Neutrophil (primary cell): Measurements from ENCODE around the gene SPG7.

ENCODE experiments used
- H3K27ac ChIP-seq: fragments of 200-600 bp; sonication (generic); 2 replicates; pipeline ENCODE4 v1.5.1; 2016; ENCODE audit warnings: mild to moderate bottlenecking, moderate library complexity
- H3K27me3 ChIP-seq: fragments of 200-600 bp; sonication (generic); 2 replicates; pipeline ENCODE4 v1.6.0; 2016; ENCODE audit warnings: mild to moderate bottlenecking
- H3K36me3 ChIP-seq: fragments of 200-600 bp; sonication (generic); 2 replicates; pipeline ENCODE4 v1.5.1; 2017
- H3K4me1 ChIP-seq, 2 experiments: fragments of 200-600 bp in 1 of 2; sonication (generic) in 1 of 2; 1 replicate in 1 of 2; 2 replicates in 1 of 2; pipeline versions ENCODE4 v1.5.1 to v1.6.1; 2013 to 2016; ENCODE audit warnings: low read depth in 1 of 2, low read length in 1 of 2, mild to moderate bottlenecking in 1 of 2, moderate library complexity in 1 of 2; ENCODE audit not compliant: control insufficient read depth in 1 of 2, insufficient read depth in 1 of 2
- H3K4me3 ChIP-seq, 2 experiments: fragments of 200-600 bp in 1 of 2; sonication (generic) in 1 of 2; 1 replicate in 1 of 2; 2 replicates in 1 of 2; pipeline ENCODE4 v1.5.1; 2013 to 2016; ENCODE audit warnings: low read depth in 1 of 2, low read length in 1 of 2, mild to moderate bottlenecking in 1 of 2, moderate library complexity in 1 of 2
- H3K9me3 ChIP-seq: fragments of 200-600 bp; sonication (generic); 2 replicates; pipeline ENCODE4 v1.5.1; 2016
- CTCF ChIP-seq: fragments of 200-600 bp; sonication (generic); IDR thresholded peaks from 2 replicates; pipeline ENCODE4 v1.5.1; 2016; ENCODE audit warnings: antibody characterized with exemption

The SPG7 gene

DNA sequence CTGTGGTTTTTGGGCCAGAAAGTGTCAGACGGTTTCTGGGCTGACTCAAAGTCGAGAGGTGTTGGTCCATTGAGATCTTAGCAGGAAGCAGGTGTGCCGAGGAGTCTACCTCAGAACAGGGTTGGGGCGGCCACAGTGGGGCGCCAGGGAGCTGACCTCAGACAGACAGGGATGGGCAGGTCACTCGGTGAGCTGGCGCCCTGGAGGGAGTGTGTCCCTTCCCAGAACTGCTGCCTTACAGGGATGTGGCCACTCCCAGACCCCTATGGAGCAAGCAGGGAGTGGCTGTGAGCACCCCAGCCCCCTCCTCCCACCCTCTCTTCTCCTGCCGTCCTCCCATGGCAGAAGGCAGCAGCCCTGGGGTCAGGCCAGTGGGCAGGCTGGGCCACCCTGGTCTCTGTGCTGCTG is 91.3 kb downstream of the SPG7 start:
- Histone ChIP-seq H3K36me3 (no peaks in the 10 kb centered on the region), H3K9me3 (no peaks in the 10 kb centered on the region), H3K4me1 (no peaks in the 10 kb centered on the region), H3K4me3 (no peak overlapping the region), H3K27me3 (peaks cover 20% of the 10 kb centered on the region), H3K27ac (no peak overlapping the region)
- TF ChIP-seq CTCF, result no peak

DNA sequence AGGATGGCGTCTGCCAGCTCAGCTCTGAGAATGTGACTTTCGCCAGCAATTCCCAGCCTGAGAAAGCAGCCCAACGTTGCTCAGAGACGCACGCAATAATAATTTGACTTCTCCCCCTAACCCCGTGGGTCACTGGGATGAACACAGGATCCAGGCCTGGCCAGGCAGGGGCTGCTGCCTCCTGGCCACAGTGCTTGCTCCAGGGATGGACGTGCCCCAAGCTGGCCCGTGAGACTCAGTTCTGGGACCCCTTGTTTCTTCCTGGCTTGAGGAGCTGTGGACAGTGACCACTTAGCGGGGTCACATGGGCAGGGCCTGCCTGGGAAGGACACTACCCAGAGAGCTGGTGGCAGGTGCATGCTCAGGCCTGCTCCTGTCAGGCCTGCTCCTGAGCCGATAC is 91.7 kb downstream of the SPG7 start:
- no peaks in the 10 kb centered on the region for H3K36me3 ChIP-seq
- TF ChIP-seq CTCF, result no peak

GRCh38 chr16:89600427-89600826 is 92.2 kb downstream of the SPG7 start:
- Histone ChIP-seq H3K4me3 (no peak overlapping the region), H3K27ac (no peak overlapping the region), H3K9me3 (no peaks in the 10 kb centered on the region), H3K36me3 (no peaks in the 10 kb centered on the region), H3K4me1 (no peaks in the 10 kb centered on the region), H3K27me3 (peaks cover 20% of the 10 kb centered on the region)
- TF ChIP-seq CTCF, result no peak

More for the DNA sequence above, 91.7 kb downstream of the SPG7 start:
- Histone ChIP-seq H3K4me3 (no peak overlapping the region), H3K27ac (no peak overlapping the region), H3K9me3 (no peaks in the 10 kb centered on the region), H3K4me1 (no peaks in the 10 kb centered on the region), H3K27me3 (peaks cover 20% of the 10 kb centered on the region)

GRCh38 chr16:89600956-89601355 is 92.8 kb downstream of the SPG7 start:
- no peak for TF ChIP-seq CTCF
- peaks cover 20% of the 10 kb centered on the region for H3K27me3 ChIP-seq
- H3K36me3 ChIP-seq, result no peaks in the 10 kb centered on the region
- no peak overlapping the region for H3K27ac ChIP-seq
- no peaks in the 10 kb centered on the region for H3K9me3 ChIP-seq
- H3K4me1 ChIP-seq, result no peaks in the 10 kb centered on the region
- H3K4me3 ChIP-seq, result no peak overlapping the region

DNA sequence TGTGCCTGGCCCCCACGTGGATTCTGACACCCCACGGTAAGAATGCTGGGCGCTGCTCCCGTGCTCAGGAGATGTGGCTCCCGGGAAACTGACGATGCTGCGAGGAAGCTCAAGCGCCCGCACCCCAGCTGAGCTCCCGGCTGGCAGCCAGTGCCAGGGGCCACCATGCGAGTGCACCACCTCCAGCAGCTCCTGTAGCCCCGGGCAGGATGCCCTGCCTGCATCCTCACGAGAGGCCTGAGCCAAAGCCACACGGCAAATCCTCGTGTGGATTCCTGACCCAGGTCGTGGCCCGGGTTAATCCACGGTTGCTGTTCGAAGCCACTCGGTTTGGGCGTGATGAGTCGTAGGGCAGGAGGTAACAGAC is 93.7 kb downstream of the SPG7 start:
- TF ChIP-seq CTCF, result no peak
- Histone ChIP-seq H3K9me3 (no peaks in the 10 kb centered on the region), H3K4me3 (no peak overlapping the region), H3K27ac (no peak overlapping the region), H3K27me3 (peaks cover 20% of the 10 kb centered on the region), H3K36me3 (no peaks in the 10 kb centered on the region), H3K4me1 (no peaks in the 10 kb centered on the region)
